ENCODE data around the gene ETNPPL.

DNA sequence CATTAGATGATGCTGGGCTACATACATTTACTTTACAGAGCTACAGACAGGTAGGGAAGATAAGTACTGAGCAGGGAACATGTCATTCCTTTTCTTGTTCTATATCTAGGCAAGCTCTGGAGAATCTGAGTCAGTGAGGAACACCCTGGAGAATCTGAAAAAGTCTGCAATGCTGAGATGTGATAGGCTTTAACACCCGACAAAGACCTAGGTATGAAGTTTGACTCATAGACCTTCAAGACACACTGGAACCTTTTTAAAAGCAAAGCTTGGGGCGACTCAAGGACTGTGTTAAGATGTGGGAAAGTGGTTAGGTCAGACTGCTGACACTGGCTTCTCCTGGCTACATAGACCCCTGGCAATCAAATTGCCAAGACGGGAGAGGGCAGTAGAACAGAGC, 69.6 kb downstream of the ETNPPL start:
- TF ChIP-seq, protein P1, sequence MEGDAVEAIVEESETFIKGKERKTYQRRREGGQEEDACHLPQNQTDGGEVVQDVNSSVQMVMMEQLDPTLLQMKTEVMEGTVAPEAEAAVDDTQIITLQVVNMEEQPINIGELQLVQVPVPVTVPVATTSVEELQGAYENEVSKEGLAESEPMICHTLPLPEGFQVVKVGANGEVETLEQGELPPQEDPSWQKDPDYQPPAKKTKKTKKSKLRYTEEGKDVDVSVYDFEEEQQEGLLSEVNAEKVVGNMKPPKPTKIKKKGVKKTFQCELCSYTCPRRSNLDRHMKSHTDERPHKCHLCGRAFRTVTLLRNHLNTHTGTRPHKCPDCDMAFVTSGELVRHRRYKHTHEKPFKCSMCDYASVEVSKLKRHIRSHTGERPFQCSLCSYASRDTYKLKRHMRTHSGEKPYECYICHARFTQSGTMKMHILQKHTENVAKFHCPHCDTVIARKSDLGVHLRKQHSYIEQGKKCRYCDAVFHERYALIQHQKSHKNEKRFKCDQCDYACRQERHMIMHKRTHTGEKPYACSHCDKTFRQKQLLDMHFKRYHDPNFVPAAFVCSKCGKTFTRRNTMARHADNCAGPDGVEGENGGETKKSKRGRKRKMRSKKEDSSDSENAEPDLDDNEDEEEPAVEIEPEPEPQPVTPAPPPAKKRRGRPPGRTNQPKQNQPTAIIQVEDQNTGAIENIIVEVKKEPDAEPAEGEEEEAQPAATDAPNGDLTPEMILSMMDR (IDR thresholded peaks at IDR 0.05 in 4 of 5, conservative IDR thresholded peaks at IDR 0.05 in 1 of 5) = no peak
- TF ChIP-seq POLR2A (IDR thresholded peaks at IDR 0.05) = no peak
